HG03025 (cell line): Measurements from ENCODE around the gene KLHL24.
"Not testable (repeated sequence)": the region's sequence is repeated elsewhere in the genome, so short reads cannot be mapped to it uniquely, and the experiment has no call there.

ENCODE experiments used
- ATAC-seq: cut with Tn5 transposase; IDR thresholded peaks from one replicate; pipeline ENCODE4 v1.9.1; 2021; ENCODE audit warnings: mild to moderate bottlenecking, moderate library complexity; ENCODE audit not compliant: unreplicated experiment, low FRiP score

The KLHL24 gene

GRCh38 chr3:183690402-183690995 is 55.1 kb downstream of the KLHL24 start:
- no peak for ATAC-seq

- no peak for ATAC-seq
Measured at GRCh38 chr3:183692436-183692835, 57.0 kb downstream of the KLHL24 start.

GRCh38 chr3:183695569-183696364 is 60.3 kb downstream of the KLHL24 start:
- no peak for ATAC-seq

GRCh38 chr3:183697123-183697609 is 61.7 kb downstream of the KLHL24 start:
- no peak for ATAC-seq

- ATAC-seq, result peak; percentile 49
Measured at GRCh38 chr3:183697610-183698317, 62.3 kb downstream of the KLHL24 start, which contains the start of gene YEATS2. Gene YEATS2, plus strand, starts transcription at chr3:183697797. Its CDS starts 17,366 bp downstream, at chr3:183715163.

- ATAC-seq, result peak; percentile 10
Measured at GRCh38 chr3:183698318-183698751, 62.9 kb downstream of the KLHL24 start.

- no peak for ATAC-seq
Measured at GRCh38 chr3:183698756-183699155, 63.3 kb downstream of the KLHL24 start.

- no peak for ATAC-seq
Measured at GRCh38 chr3:183699238-183699947, 64.0 kb downstream of the KLHL24 start.

- ATAC-seq, result no peak
Measured at GRCh38 chr3:183701744-183702143, 66.3 kb downstream of the KLHL24 start.

- not testable (repeated sequence) for ATAC-seq
Measured at GRCh38 chr3:183703892-183704291, 68.5 kb downstream of the KLHL24 start.

- ATAC-seq, result no peak
Measured at GRCh38 chr3:183710231-183710630, 74.8 kb downstream of the KLHL24 start.

GRCh38 chr3:183711516-183711915 is 76.1 kb downstream of the KLHL24 start:
- ATAC-seq, result no peak

GRCh38 chr3:183714622-183715021 is 79.2 kb downstream of the KLHL24 start:
- no peak for ATAC-seq

- ATAC-seq, result no peak
Measured at GRCh38 chr3:183718012-183718411, 82.6 kb downstream of the KLHL24 start.

- ATAC-seq, result no peak
Measured at GRCh38 chr3:183725387-183725786, 90.0 kb downstream of the KLHL24 start.

- ATAC-seq, result no peak
Measured at GRCh38 chr3:183728204-183728603, 92.8 kb downstream of the KLHL24 start.

GRCh38 chr3:183730361-183730760 is 94.9 kb downstream of the KLHL24 start:
- no peak for ATAC-seq

- ATAC-seq, result no peak
Measured at GRCh38 chr3:183731611-183732010, 96.2 kb downstream of the KLHL24 start.

- no peak for ATAC-seq
Measured at GRCh38 chr3:183733553-183733952, 98.1 kb downstream of the KLHL24 start.
